ENCODE data around the gene TMEM238L. TPM values are rescaled to one million over a fixed set of nuclear protein-coding genes. Genes with fewer than 3 reads are reported as not detected.

The TMEM238L gene
- total RNA-seq, 6 experiments from 2014 or later = not detected

- Mint-ChIP-seq H3K9me3 (no peaks in the 10 kb centered on the region), H3K27ac (no peak overlapping the region), H3K36me3 (ENCODE audit: low read depth) (no peaks in the 10 kb centered on the region), H3K4me3 (no peak overlapping the region), H3K27me3 (ENCODE audit: insufficient read depth) (peaks cover 21% of the 10 kb centered on the region), H3K4me1 (ENCODE audit: low read depth) (no peaks in the 10 kb centered on the region)
- TF ChIP-seq CTCF (IDR thresholded peaks at IDR 0.05) = no peak
- no peak for DNase-seq
Observed at GRCh38 chr17:10745231-10745630, 58.7 kb downstream of the TMEM238L start.

Other genes with a start within 250 kb of the TMEM238L start
- 1 to 10 TPM in 1 of 6 experiments, under 1 TPM in 5; 0.28 to 1.5 (median 0.50) TPM for gene MYH3, start 146.8 kb downstream of the TMEM238L start, total RNA-seq (2021; fragmentation: NEBNext Ultra II Directional; extraction: Animal tissue kit (Norgen Biotek cat#: 25700))
- 10 to 100 TPM; 30.7 to 41.4 (median 33.5) TPM for gene SCO1, start 106.6 kb downstream of the TMEM238L start, total RNA-seq (2021; fragmentation: NEBNext Ultra II Directional; extraction: Animal tissue kit (Norgen Biotek cat#: 25700))
- gene ADPRM, start 106.5 kb downstream of the TMEM238L start, total RNA-seq (2021; fragmentation: NEBNext Ultra II Directional; extraction: Animal tissue kit (Norgen Biotek cat#: 25700)) = 10 to 100 TPM in 1 of 6 experiments, 1 to 10 TPM in 5; 5.9 to 10.9 (median 7.1) TPM
- gene TMEM220, start 74.1 kb downstream of the TMEM238L start, total RNA-seq (2021; fragmentation: NEBNext Ultra II Directional; extraction: Animal tissue kit (Norgen Biotek cat#: 25700)) = 1 to 10 TPM; 4.0 to 5.1 (median 5.0) TPM
- not detected for gene PIRT, start 34.0 kb upstream of the TMEM238L start, total RNA-seq (2021; fragmentation: NEBNext Ultra II Directional; extraction: Animal tissue kit (Norgen Biotek cat#: 25700))